ENCODE data around the gene DTNA. TPM values are rescaled to one million over a fixed set of nuclear protein-coding genes. Genes with fewer than 3 reads are reported as not detected.

The DTNA gene
- total RNA-seq, 1 experiment from 2014 or later: 9.6 TPM

DNA sequence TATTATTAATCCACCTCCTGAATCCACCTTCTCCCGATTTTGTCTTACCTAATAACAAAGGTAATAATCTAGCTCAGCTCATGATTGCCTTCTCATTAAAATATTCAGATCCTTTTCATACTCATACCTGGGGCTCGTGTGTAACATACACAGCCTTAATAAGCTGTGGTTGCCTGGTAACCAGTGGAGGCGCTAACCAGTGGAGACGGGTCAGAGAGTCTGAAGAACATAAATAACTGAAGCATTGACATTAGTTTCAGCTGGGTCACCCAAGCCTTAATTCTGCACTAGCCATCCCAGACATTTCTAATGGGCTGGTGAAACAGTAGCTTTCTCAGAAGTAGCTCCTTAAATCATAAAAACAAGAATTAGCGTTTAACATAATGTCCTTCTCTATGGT, 14.8 kb upstream of the DTNA start:
- POLR2A ChIA-PET: no interaction called here
- no peak overlapping the region for H3K4me2 ChIP-seq (ENCODE audit: low read length)
- no peaks in the 10 kb centered on the region for H3K27me3 ChIP-seq (ENCODE audit: insufficient read depth, low read length)
- no peak overlapping the region for H3K27ac ChIP-seq (ENCODE audit: low read depth, low read length)
- no TSS peak for BruUV-seq (replicated peaks)
- ATAC-seq (no peak), DNase-seq (ENCODE audit: low read depth, low spot score) (no peak)
- intact Hi-C loops (cut with micrococcal nuclease): no loop called here
- H3K4me1 ChIP-seq (ENCODE audit: control insufficient read depth in 1 of 2, insufficient read depth in 2 of 2, low read length in 2 of 2): no peaks in the 10 kb centered on the region
- H4K20me1 ChIP-seq (ENCODE audit: insufficient read depth): no peaks in the 10 kb centered on the region
- no peak overlapping the region for H3K4me3 ChIP-seq (replicated peaks in 1 of 2; ENCODE audit: low read depth in 1 of 2, low read length in 2 of 2)
- RAD21 ChIA-PET (ENCODE audit: low non-redundant PET in 1 of 2, low total read pairs in 2 of 2, uncharacterized antibody in 2 of 2, unreplicated experiment in 2 of 2): no interaction called here
- CTCF ChIA-PET: interaction anchor here (1.9 kb wide), 2 partner anchors 34 to 93 kb away, joined by 5 to 6 read pairs; no protein-coding TSS in a partner anchor
- TF ChIP-seq CBX3 (IDR thresholded peaks at IDR 0.05; ENCODE audit: low read depth): no peak
- no peak for TF ChIP-seq RAD21 (IDR thresholded peaks at IDR 0.05; ENCODE audit: low read depth)
- TF ChIP-seq, protein P1, sequence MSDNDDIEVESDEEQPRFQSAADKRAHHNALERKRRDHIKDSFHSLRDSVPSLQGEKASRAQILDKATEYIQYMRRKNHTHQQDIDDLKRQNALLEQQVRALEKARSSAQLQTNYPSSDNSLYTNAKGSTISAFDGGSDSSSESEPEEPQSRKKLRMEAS (IDR thresholded peaks at IDR 0.05): no peak
- TF ChIP-seq YY1 (IDR thresholded peaks at IDR 0.05; ENCODE audit: extremely low read depth, insufficient replicate concordance, low read depth, low read length): no peak
- TF ChIP-seq ZFX (IDR thresholded peaks at IDR 0.05): no peak
- TF ChIP-seq EGR1 (IDR thresholded peaks at IDR 0.05; ENCODE audit: low read depth): no peak
- no peak for TF ChIP-seq FOSL1 (IDR thresholded peaks at IDR 0.05; ENCODE audit: low read depth)
- TF ChIP-seq, protein P2, sequence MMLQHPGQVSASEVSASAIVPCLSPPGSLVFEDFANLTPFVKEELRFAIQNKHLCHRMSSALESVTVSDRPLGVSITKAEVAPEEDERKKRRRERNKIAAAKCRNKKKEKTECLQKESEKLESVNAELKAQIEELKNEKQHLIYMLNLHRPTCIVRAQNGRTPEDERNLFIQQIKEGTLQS (IDR thresholded peaks at IDR 0.05): no peak
- TF ChIP-seq EZH2phosphoT487 (IDR thresholded peaks at IDR 0.05; ENCODE audit: borderline replicate concordance): no peak
- TF ChIP-seq JUND (IDR thresholded peaks at IDR 0.05): no peak
- TF ChIP-seq TCF7L2 (IDR thresholded peaks at IDR 0.05; ENCODE audit: borderline replicate concordance, extremely low read depth, insufficient read depth, insufficient read length): no peak
- TF ChIP-seq SP1 (IDR thresholded peaks at IDR 0.05; ENCODE audit: low read depth): no peak
- TF ChIP-seq POLR2AphosphoS5 (IDR thresholded peaks at IDR 0.05; ENCODE audit: low read depth, low read length): no peak
- no peak for TF ChIP-seq POLR2A (IDR thresholded peaks at IDR 0.05; ENCODE audit: borderline replicate concordance, extremely low read depth, insufficient read depth, insufficient read length)
- no peak for TF ChIP-seq SIN3A (IDR thresholded peaks at IDR 0.05; ENCODE audit: low read depth)
- TF ChIP-seq ZNF274 (IDR thresholded peaks at IDR 0.05; ENCODE audit: low read depth, low read length): no peak
- TF ChIP-seq SRF (IDR thresholded peaks at IDR 0.05; ENCODE audit: low read depth): no peak
- no peak overlapping the region for H3K9ac ChIP-seq (ENCODE audit: low read length)
- H3K9me2 ChIP-seq (ENCODE audit: insufficient read depth): no peaks in the 10 kb centered on the region
- no peaks in the 10 kb centered on the region for H3K36me3 ChIP-seq (ENCODE audit: control insufficient read depth in 1 of 2, insufficient read depth in 2 of 2, low read length in 2 of 2)
- H2AFZ ChIP-seq (ENCODE audit: low read depth, low read length, poor library complexity, severe bottlenecking): no peak overlapping the region
- H3K9me3 ChIP-seq (ENCODE audit: control insufficient read depth in 1 of 2, insufficient read depth in 1 of 2, low read depth in 1 of 2, low read length in 2 of 2): no peaks in the 10 kb centered on the region
- no peaks in the 10 kb centered on the region for H3K79me2 ChIP-seq (ENCODE audit: insufficient read depth, low read length)

All from HCT116 (cell line).